A549 treated with Hydrocortisone at 1 μM for 4 hours (cell line): ENCODE results near the gene HPSE2. TPM values are rescaled to one million over a fixed set of nuclear protein-coding genes. Genes with fewer than 3 reads are reported as not detected.

Experiments
- total RNA-seq: library from RNA; stranded (reverse); fragments of 200-300 nt; extraction: Qiagen RNA extraction; gene quantifications from 5 replicates; pipeline ENCODE4 v1.2.3, GENCODE V29; 2022

Gene HPSE2
- not detected in 5 replicates for total RNA-seq

GRCh38 chr10:99235658-99236626 lies at the start of gene HPSE2:
TSS of gene HPSE2 (minus strand) at chr10:99235852.

GRCh38 chr10:98446661-98447221 lies 788.9 kb downstream of the HPSE2 start, which contains the start of gene HPS1:
TSS of gene HPS1 (minus strand) at chr10:98446935. CDS start at chr10:98443240, 3,695 bp downstream.

GRCh38 chr10:98414932-98415730 lies 820.5 kb downstream of the HPSE2 start, which contains the start of gene PYROXD2:
TSS of gene PYROXD2 (minus strand) at chr10:98415182. CDS start at chr10:98415135, 47 bp downstream.

Other genes starting within 250 kb of the HPSE2 start
- 21.9 to 28.6 TPM (median 26.2 TPM) in 5 replicates for gene CNNM1, start 93.5 kb upstream of the HPSE2 start, total RNA-seq
- gene GOT1, start 194.8 kb upstream of the HPSE2 start, total RNA-seq = 35.0 to 40.0 TPM (median 38.4 TPM) in 5 replicates